Smooth muscle cell (in vitro differentiated cells): ENCODE results near the gene RAP2C. TPM values are rescaled to one million over a fixed set of nuclear protein-coding genes. Genes with fewer than 3 reads are reported as not detected.
A peak's percentile ranks its signal among the peaks of the same experiment; 100 is the strongest.

ENCODE experiments used
- DNase-seq: peaks from one replicate; lab custom pipeline; 2025; ENCODE audit not compliant: unreplicated experiment; lab: John Stamatoyannopoulos, UW
- H2AFZ ChIP-seq: fragments of 200-600 bp; sonication (generic); 2 replicates; pipeline ENCODE4 v1.6.0; 2016; ENCODE audit warnings: antibody characterized with exemption, low read depth, mild to moderate bottlenecking
- H3F3A ChIP-seq: fragments of 200-600 bp; sonication (generic); 2 replicates; pipeline ENCODE4 v1.6.0; 2017; ENCODE audit warnings: antibody characterized with exemption, low read depth
- H3K27ac ChIP-seq: fragments of 200-600 bp; sonication (generic); 2 replicates; pipeline ENCODE4 v1.5.1; 2016; ENCODE audit warnings: low read depth, mild to moderate bottlenecking
- H3K27me3 ChIP-seq: fragments of 200-600 bp; sonication (generic); 2 replicates; pipeline ENCODE4 v1.6.1; 2016; ENCODE audit warnings: low read depth, mild to moderate bottlenecking
- H3K36me3 ChIP-seq: fragments of 200-600 bp; sonication (generic); 2 replicates; pipeline ENCODE4 v1.5.1; 2016; ENCODE audit warnings: low read depth
- H3K4me1 ChIP-seq: fragments of 200-600 bp; sonication (generic); 2 replicates; pipeline ENCODE4 v1.5.1; 2016; ENCODE audit warnings: low read depth
- H3K4me2 ChIP-seq: fragments of 200-600 bp; sonication (generic); 2 replicates; pipeline ENCODE4 v1.6.0; 2016; ENCODE audit warnings: mild to moderate bottlenecking
- H3K4me3 ChIP-seq: fragments of 200-600 bp; sonication (generic); 2 replicates; pipeline ENCODE4 v1.5.1; 2016; ENCODE audit warnings: mild to moderate bottlenecking
- H3K79me2 ChIP-seq: fragments of 200-600 bp; sonication (generic); 2 replicates; pipeline ENCODE4 v1.6.0; 2016; ENCODE audit warnings: low read depth, mild to moderate bottlenecking
- H3K9ac ChIP-seq: fragments of 200-600 bp; sonication (generic); 2 replicates; pipeline ENCODE4 v1.6.0; 2016; ENCODE audit warnings: low read depth
- H3K9me3 ChIP-seq: fragments of 200-600 bp; sonication (generic); replicated peaks from 2 replicates; pipeline ENCODE4 v1.5.1; 2016; ENCODE audit warnings: low read depth
- H4K20me1 ChIP-seq: fragments of 200-600 bp; sonication (generic); 2 replicates; pipeline ENCODE4 v1.6.0; 2016; ENCODE audit warnings: low read depth
- WGBS: methylation state at CpG from one replicate; pipeline ENCODE4 v1.1.7; 2016; ENCODE audit warnings: low lambda C conversion rate; 5-methylcytosine and 5-hydroxymethylcytosine counted together
- polyA plus RNA-seq: library from polyadenylated mRNA; unstranded; fragments of >200 nt; fragmentation: Nextera tagmentation; extraction: Ambion mirVana; gene quantifications from 2 replicates; pipeline ENCODE4 v1.2.1, GENCODE V29; 2016
- total RNA-seq: library from RNA; depleted of rRNA; stranded (reverse); fragments of >200 nt; gene quantifications from 2 replicates; pipeline ENCODE4 v1.2.3, GENCODE V29; 2014
- TF ChIP-seq, protein P1 (sequence below): fragments of 200-600 bp; sonication (generic); IDR thresholded peaks from 2 replicates; pipeline ENCODE4 v1.5.1; 2017; ENCODE audit warnings: borderline replicate concordance, mild to moderate bottlenecking, antibody characterized with exemption; ENCODE audit not compliant: insufficient read depth, poor library complexity, severe bottlenecking

The RAP2C gene
- total and polyA plus RNA-seq, 2 experiments from 2014 or later: 21.3 to 59.2 TPM

DNA sequence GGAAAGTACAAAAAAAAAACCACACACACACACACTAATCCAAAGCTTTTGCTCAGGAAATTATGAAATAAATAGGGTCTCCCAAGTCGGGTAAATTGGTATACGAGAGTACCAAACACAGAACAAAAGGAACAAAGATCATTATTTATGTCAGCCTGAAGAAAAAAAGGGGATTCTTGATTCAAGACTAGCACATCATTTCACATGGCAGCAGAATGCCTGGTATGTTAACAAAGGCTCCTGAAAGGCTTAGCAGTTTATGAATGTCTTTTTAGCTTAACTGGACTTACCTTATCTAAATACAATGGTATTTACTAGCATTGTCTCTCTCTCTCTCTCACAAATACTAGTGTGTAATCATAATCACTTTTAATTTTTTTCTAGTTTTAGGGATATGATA lies 11.3 kb downstream of the RAP2C start:
- Histone ChIP-seq H3K36me3 (peaks cover 15% of the 10 kb centered on the region), H3K9ac (no peak overlapping the region), H4K20me1 (peaks cover 57% of the 10 kb centered on the region), H3K27me3 (no peaks in the 10 kb centered on the region), H3K9me3 (no peaks in the 10 kb centered on the region), H3K4me2 (peak overlapping the region; percentile 3), H3K27ac (no peak overlapping the region), H3K79me2 (peaks cover 35% of the 10 kb centered on the region), H3K4me3 (peak overlapping the region; percentile 2), H2AFZ (no peak overlapping the region), H3F3A (no peaks in the 10 kb centered on the region), H3K4me1 (no peaks in the 10 kb centered on the region)
- DNase-seq: no peak
- WGBS: 60% methylated on average over 2 of the region's 2 CpGs
- TF ChIP-seq, protein P1, sequence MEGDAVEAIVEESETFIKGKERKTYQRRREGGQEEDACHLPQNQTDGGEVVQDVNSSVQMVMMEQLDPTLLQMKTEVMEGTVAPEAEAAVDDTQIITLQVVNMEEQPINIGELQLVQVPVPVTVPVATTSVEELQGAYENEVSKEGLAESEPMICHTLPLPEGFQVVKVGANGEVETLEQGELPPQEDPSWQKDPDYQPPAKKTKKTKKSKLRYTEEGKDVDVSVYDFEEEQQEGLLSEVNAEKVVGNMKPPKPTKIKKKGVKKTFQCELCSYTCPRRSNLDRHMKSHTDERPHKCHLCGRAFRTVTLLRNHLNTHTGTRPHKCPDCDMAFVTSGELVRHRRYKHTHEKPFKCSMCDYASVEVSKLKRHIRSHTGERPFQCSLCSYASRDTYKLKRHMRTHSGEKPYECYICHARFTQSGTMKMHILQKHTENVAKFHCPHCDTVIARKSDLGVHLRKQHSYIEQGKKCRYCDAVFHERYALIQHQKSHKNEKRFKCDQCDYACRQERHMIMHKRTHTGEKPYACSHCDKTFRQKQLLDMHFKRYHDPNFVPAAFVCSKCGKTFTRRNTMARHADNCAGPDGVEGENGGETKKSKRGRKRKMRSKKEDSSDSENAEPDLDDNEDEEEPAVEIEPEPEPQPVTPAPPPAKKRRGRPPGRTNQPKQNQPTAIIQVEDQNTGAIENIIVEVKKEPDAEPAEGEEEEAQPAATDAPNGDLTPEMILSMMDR: no peak

DNA sequence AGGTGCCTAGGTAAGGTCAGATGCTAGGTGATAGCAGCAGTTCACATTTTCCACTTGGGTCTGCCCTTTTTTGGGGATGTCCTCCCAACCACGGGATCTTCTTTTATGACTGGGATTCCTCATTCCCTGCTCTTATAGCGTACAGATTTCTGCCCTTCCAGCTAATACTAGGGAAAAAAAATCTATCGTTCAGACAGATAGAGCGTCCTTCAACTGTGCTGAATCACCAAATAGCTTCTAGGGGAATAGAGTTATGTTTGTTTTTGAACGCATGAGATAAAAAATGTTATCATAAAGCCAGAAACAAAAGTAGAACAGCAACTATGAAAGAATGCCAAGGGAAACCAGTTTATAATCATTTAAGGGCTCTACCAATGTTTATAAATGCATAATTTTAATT lies 13.0 kb downstream of the RAP2C start:
- Histone ChIP-seq H3K79me2 (peaks cover 18% of the 10 kb centered on the region), H2AFZ (no peak overlapping the region), H3K9ac (no peak overlapping the region), H3K4me1 (no peaks in the 10 kb centered on the region), H3K9me3 (no peaks in the 10 kb centered on the region), H3K27me3 (no peaks in the 10 kb centered on the region), H3K4me3 (no peak overlapping the region), H3K4me2 (peak overlapping the region; percentile 1), H3K36me3 (peaks cover 7% of the 10 kb centered on the region), H3F3A (no peaks in the 10 kb centered on the region), H3K27ac (no peak overlapping the region), H4K20me1 (peaks cover 41% of the 10 kb centered on the region)
- DNase-seq: no peak
- TF ChIP-seq, protein P1: no peak
- WGBS: 47% methylated on average over 5 of the region's 5 CpGs

DNA sequence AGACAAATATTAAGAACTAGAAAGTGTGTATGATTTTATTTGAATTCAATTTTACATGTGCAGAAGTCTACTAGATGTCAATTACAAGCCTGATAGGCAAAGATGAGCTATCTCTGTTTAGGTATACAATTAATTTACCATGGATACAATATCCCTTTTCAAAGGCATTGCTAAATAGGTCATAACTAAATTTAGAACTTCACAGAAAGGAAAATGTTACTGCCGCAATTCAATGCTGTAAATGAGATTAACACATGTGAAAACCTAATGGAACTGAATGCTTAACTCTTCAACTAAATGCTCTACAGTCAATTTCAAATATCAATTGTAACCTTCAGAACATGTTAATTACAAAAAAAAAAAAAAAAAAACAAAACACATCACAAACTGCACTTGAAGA lies 14.6 kb downstream of the RAP2C start:
- no peak for DNase-seq
- peaks cover 32% of the 10 kb centered on the region for H4K20me1 ChIP-seq
- no peak overlapping the region for H3K4me2 ChIP-seq
- H3K4me1 ChIP-seq: no peaks in the 10 kb centered on the region
- no peak overlapping the region for H3K27ac ChIP-seq
- no peaks in the 10 kb centered on the region for H3K27me3 ChIP-seq
- peaks cover 18% of the 10 kb centered on the region for H3K79me2 ChIP-seq
- H3F3A ChIP-seq: no peaks in the 10 kb centered on the region
- H3K36me3 ChIP-seq: peaks cover 7% of the 10 kb centered on the region
- H3K9ac ChIP-seq: no peak overlapping the region
- TF ChIP-seq, protein P1: no peak
- H2AFZ ChIP-seq: no peak overlapping the region
- H3K9me3 ChIP-seq: no peaks in the 10 kb centered on the region
- no peak overlapping the region for H3K4me3 ChIP-seq
- WGBS: 84% methylated on average over 1 of the region's 1 CpG

DNA sequence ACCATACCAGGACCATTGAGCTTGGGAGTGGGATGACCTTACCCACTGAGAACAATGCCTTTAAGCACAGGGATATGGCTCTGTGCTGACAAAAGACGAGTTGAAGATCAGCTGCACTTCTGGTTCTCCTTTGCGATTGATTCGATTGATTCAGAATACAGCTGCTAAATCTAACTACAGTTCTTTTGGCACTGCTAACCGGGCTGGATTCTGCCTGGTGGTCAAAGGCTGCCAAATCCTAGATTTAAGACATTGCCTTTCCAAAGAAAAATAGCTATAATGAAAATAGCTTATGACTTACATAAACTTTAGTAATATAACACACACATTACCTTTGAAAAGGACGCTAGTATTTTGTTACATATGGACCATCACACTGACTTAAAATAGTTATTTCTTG lies 18.3 kb downstream of the RAP2C start:
- 83% methylated on average over 5 of the region's 5 CpGs for WGBS
- peaks cover 11% of the 10 kb centered on the region for H4K20me1 ChIP-seq
- peaks cover 7% of the 10 kb centered on the region for H3K36me3 ChIP-seq

More for the DNA sequence above, 18.3 kb downstream of the RAP2C start:
- no peak overlapping the region for H3K9ac ChIP-seq
- no peak overlapping the region for H3K4me2 ChIP-seq
- H3F3A ChIP-seq: no peaks in the 10 kb centered on the region
- no peak overlapping the region for H2AFZ ChIP-seq
- no peak overlapping the region for H3K4me3 ChIP-seq
- no peak overlapping the region for H3K27ac ChIP-seq
- H3K27me3 ChIP-seq: no peaks in the 10 kb centered on the region
- no peak for DNase-seq
- peaks cover 5% of the 10 kb centered on the region for H3K79me2 ChIP-seq
- H3K4me1 ChIP-seq: no peaks in the 10 kb centered on the region
- H3K9me3 ChIP-seq: no peaks in the 10 kb centered on the region
- TF ChIP-seq, protein P1: no peak
